ENCODE data around the gene CUL4B.
"Not testable (repeated sequence)": the region's sequence is repeated elsewhere in the genome, so short reads cannot be mapped to it uniquely, and the experiment has no call there.

Gene CUL4B

GRCh38 chrX:120560842-120561633 lies at the start of gene CUL4B:
CUL4B (minus strand) TSS chrX:120560962; CDS start chrX:120560638, 324 bp downstream.
- DNase-seq (ENCODE audit: low read depth), result peak; percentile 79

- DNase-seq (ENCODE audit: low read depth), result peak; percentile 8
Measured at GRCh38 chrX:120604361-120604782, 43.6 kb upstream of the CUL4B start.

- DNase-seq (ENCODE audit: low read depth), result peak; percentile 83
Measured at GRCh38 chrX:120603707-120604360, 43.1 kb upstream of the CUL4B start, which contains the start of gene MCTS1. MCTS1 (plus strand) TSS chrX:120604101; CDS start chrX:120604237, 136 bp downstream.

GRCh38 chrX:120585702-120586101 lies 24.9 kb upstream of the CUL4B start:
- no peak for DNase-seq (ENCODE audit: low read depth)

- no peak for DNase-seq (ENCODE audit: low read depth)
Measured at GRCh38 chrX:120575379-120576114, 14.8 kb upstream of the CUL4B start.

GRCh38 chrX:120573806-120574205 lies 13.0 kb upstream of the CUL4B start:
- DNase-seq (ENCODE audit: low read depth), result not testable (repeated sequence)

GRCh38 chrX:120570011-120570600 lies 9.3 kb upstream of the CUL4B start:
- DNase-seq (ENCODE audit: low read depth), result no peak

GRCh38 chrX:120568609-120569008 lies 7.8 kb upstream of the CUL4B start:
- DNase-seq (ENCODE audit: low read depth), result no peak

- no peak for DNase-seq (ENCODE audit: low read depth)
Measured at GRCh38 chrX:120568035-120568434, 7.3 kb upstream of the CUL4B start.

GRCh38 chrX:120566817-120567216 lies 6.1 kb upstream of the CUL4B start:
- no peak for DNase-seq (ENCODE audit: low read depth)

- DNase-seq (ENCODE audit: low read depth), result no peak
Measured at GRCh38 chrX:120564925-120565324, 4.2 kb upstream of the CUL4B start.

GRCh38 chrX:120562569-120562926 lies 1.8 kb upstream of the CUL4B start:
- DNase-seq (ENCODE audit: low read depth), result no peak

- DNase-seq (ENCODE audit: low read depth), result no peak
Measured at GRCh38 chrX:120561634-120562568, 1.1 kb upstream of the CUL4B start.

GRCh38 chrX:120560405-120560841 lies 339 bp downstream of the CUL4B start:
- DNase-seq (ENCODE audit: low read depth), result no peak

- DNase-seq (ENCODE audit: low read depth), result no peak
Measured at GRCh38 chrX:120559804-120560203, 958 bp downstream of the CUL4B start.

- DNase-seq (ENCODE audit: low read depth), result no peak
Measured at GRCh38 chrX:120556251-120556650, 4.5 kb downstream of the CUL4B start.

GRCh38 chrX:120549483-120550452 lies 11.0 kb downstream of the CUL4B start:
- peak; percentile 79 for DNase-seq (ENCODE audit: low read depth)

- no peak for DNase-seq (ENCODE audit: low read depth)
Measured at GRCh38 chrX:120536061-120536460, 24.7 kb downstream of the CUL4B start.

- no peak for DNase-seq (ENCODE audit: low read depth)
Measured at GRCh38 chrX:120534413-120535205, 26.2 kb downstream of the CUL4B start.

Measured in HS-27A (cell line).